T-helper 1 cell treated with Interleukin-12 subunit alpha and Interleukin-12 subunit beta and Interleukin-4 antibody, amounts not matched to agents 30 μg/mL and 1 μg/mL, for 36 hours (primary cell): Measurements from ENCODE around the gene KLHDC8A.
"Not testable (repeated sequence)": the region's sequence is repeated elsewhere in the genome, so short reads cannot be mapped to it uniquely, and the experiment has no call there.

Source experiments
- H3K27ac Mint-ChIP-seq: one replicate; pipeline ENCODE4 v1.8.0; 2021; ENCODE audit warnings: mild to moderate bottlenecking, mixed read lengths
- H3K27me3 Mint-ChIP-seq: one replicate; pipeline ENCODE4 v1.8.0; 2021; ENCODE audit warnings: low read depth, mixed read lengths
- H3K36me3 Mint-ChIP-seq: one replicate; pipeline ENCODE4 v1.8.0; 2021; ENCODE audit warnings: low read depth, mixed read lengths
- H3K4me1 Mint-ChIP-seq: one replicate; pipeline ENCODE4 v1.8.0; 2021; ENCODE audit warnings: low read depth, mixed read lengths
- H3K4me3 Mint-ChIP-seq: one replicate; pipeline ENCODE4 v1.8.0; 2021; ENCODE audit warnings: mild to moderate bottlenecking, moderate library complexity, mixed read lengths
- H3K9me3 Mint-ChIP-seq: one replicate; pipeline ENCODE4 v1.8.0; 2021; ENCODE audit warnings: mixed read lengths

KLHDC8A gene

GRCh38 chr1:205309741-205310140, 47.0 kb downstream of the KLHDC8A start:
- Mint-ChIP-seq H3K9me3 (no peaks in the 10 kb centered on the region), H3K36me3 (peaks cover 69% of the 10 kb centered on the region), H3K27ac (no peak overlapping the region), H3K4me1 (peaks cover 60% of the 10 kb centered on the region), H3K4me3 (no peak overlapping the region), H3K27me3 (no peaks in the 10 kb centered on the region)

- peaks cover 44% of the 10 kb centered on the region for H3K4me1 Mint-ChIP-seq
- no peak overlapping the region for H3K4me3 Mint-ChIP-seq
- H3K27ac Mint-ChIP-seq = no peak overlapping the region
- peaks cover 69% of the 10 kb centered on the region for H3K36me3 Mint-ChIP-seq
- no peaks in the 10 kb centered on the region for H3K9me3 Mint-ChIP-seq
- no peaks in the 10 kb centered on the region for H3K27me3 Mint-ChIP-seq
These were observed 49.7 kb downstream of the KLHDC8A start for GRCh38 chr1:205306929-205307566.

- Mint-ChIP-seq H3K27ac (peak overlapping the region; percentile 41), H3K4me3 (peak overlapping the region; percentile 14), H3K27me3 (no peaks in the 10 kb centered on the region), H3K36me3 (peaks cover 56% of the 10 kb centered on the region), H3K9me3 (no peaks in the 10 kb centered on the region), H3K4me1 (peaks cover 24% of the 10 kb centered on the region)
These were observed 52.0 kb downstream of the KLHDC8A start for GRCh38 chr1:205304695-205305070.

GRCh38 chr1:205304046-205304694, 52.6 kb downstream of the KLHDC8A start:
- Mint-ChIP-seq H3K27me3 (no peaks in the 10 kb centered on the region), H3K27ac (peak overlapping the region; percentile 41), H3K4me3 (no peak overlapping the region), H3K4me1 (peaks cover 24% of the 10 kb centered on the region), H3K36me3 (peaks cover 54% of the 10 kb centered on the region), H3K9me3 (no peaks in the 10 kb centered on the region)

- Mint-ChIP-seq H3K27me3 (no peaks in the 10 kb centered on the region), H3K9me3 (no peaks in the 10 kb centered on the region), H3K4me1 (peaks cover 22% of the 10 kb centered on the region), H3K36me3 (peaks cover 50% of the 10 kb centered on the region), H3K4me3 (no peak overlapping the region), H3K27ac (no peak overlapping the region)
These were observed 53.4 kb downstream of the KLHDC8A start for GRCh38 chr1:205303247-205303888.

GRCh38 chr1:205301842-205302588, 54.7 kb downstream of the KLHDC8A start:
- H3K4me3 Mint-ChIP-seq = no peak overlapping the region
- H3K9me3 Mint-ChIP-seq = no peaks in the 10 kb centered on the region
- H3K4me1 Mint-ChIP-seq = peaks cover 27% of the 10 kb centered on the region
- H3K36me3 Mint-ChIP-seq = peaks cover 36% of the 10 kb centered on the region
- H3K27ac Mint-ChIP-seq = no peak overlapping the region
- no peaks in the 10 kb centered on the region for H3K27me3 Mint-ChIP-seq

GRCh38 chr1:205301205-205301821, 55.4 kb downstream of the KLHDC8A start:
- H3K27ac Mint-ChIP-seq = no peak overlapping the region
- peaks cover 30% of the 10 kb centered on the region for H3K36me3 Mint-ChIP-seq
- no peaks in the 10 kb centered on the region for H3K9me3 Mint-ChIP-seq
- H3K27me3 Mint-ChIP-seq = no peaks in the 10 kb centered on the region
- peaks cover 28% of the 10 kb centered on the region for H3K4me1 Mint-ChIP-seq
- no peak overlapping the region for H3K4me3 Mint-ChIP-seq

GRCh38 chr1:205300149-205300548, 56.6 kb downstream of the KLHDC8A start:
- no peak overlapping the region for H3K4me3 Mint-ChIP-seq
- no peak overlapping the region for H3K27ac Mint-ChIP-seq
- no peaks in the 10 kb centered on the region for H3K9me3 Mint-ChIP-seq
- peaks cover 20% of the 10 kb centered on the region for H3K36me3 Mint-ChIP-seq
- H3K27me3 Mint-ChIP-seq = no peaks in the 10 kb centered on the region
- H3K4me1 Mint-ChIP-seq = peaks cover 27% of the 10 kb centered on the region

GRCh38 chr1:205298191-205298994, 58.3 kb downstream of the KLHDC8A start:
- H3K27me3 Mint-ChIP-seq = peaks cover 8% of the 10 kb centered on the region
- H3K4me1 Mint-ChIP-seq = peaks cover 27% of the 10 kb centered on the region
- H3K9me3 Mint-ChIP-seq = no peaks in the 10 kb centered on the region
- H3K4me3 Mint-ChIP-seq = no peak overlapping the region
- H3K36me3 Mint-ChIP-seq = peaks cover 12% of the 10 kb centered on the region
- no peak overlapping the region for H3K27ac Mint-ChIP-seq

GRCh38 chr1:205297546-205298177, 59.1 kb downstream of the KLHDC8A start:
- peaks cover 12% of the 10 kb centered on the region for H3K36me3 Mint-ChIP-seq
- H3K27ac Mint-ChIP-seq, H3K9me3 Mint-ChIP-seq, H3K4me3 Mint-ChIP-seq: not testable (repeated sequence)
- H3K27me3 Mint-ChIP-seq = peaks cover 11% of the 10 kb centered on the region
- H3K4me1 Mint-ChIP-seq = peaks cover 27% of the 10 kb centered on the region

- Mint-ChIP-seq H3K27ac (no peak overlapping the region), H3K27me3 (peaks cover 11% of the 10 kb centered on the region), H3K4me3 (no peak overlapping the region), H3K36me3 (peaks cover 4% of the 10 kb centered on the region), H3K4me1 (peaks cover 28% of the 10 kb centered on the region), H3K9me3 (no peaks in the 10 kb centered on the region)
These were observed 60.6 kb downstream of the KLHDC8A start for GRCh38 chr1:205296154-205296553.

GRCh38 chr1:205294934-205295333, 61.8 kb downstream of the KLHDC8A start:
- no peak overlapping the region for H3K27ac Mint-ChIP-seq

GRCh38 chr1:205294175-205294917, 62.4 kb downstream of the KLHDC8A start:
- peaks cover 30% of the 10 kb centered on the region for H3K4me1 Mint-ChIP-seq
- H3K27me3 Mint-ChIP-seq = peaks cover 11% of the 10 kb centered on the region
- no peak overlapping the region for H3K27ac Mint-ChIP-seq
- H3K9me3 Mint-ChIP-seq = no peaks in the 10 kb centered on the region
- no peak overlapping the region for H3K4me3 Mint-ChIP-seq
- H3K36me3 Mint-ChIP-seq = no peaks in the 10 kb centered on the region

More at GRCh38 chr1:205294934-205295333, 61.8 kb downstream of the KLHDC8A start:
- H3K27me3 Mint-ChIP-seq = peaks cover 11% of the 10 kb centered on the region
- no peaks in the 10 kb centered on the region for H3K9me3 Mint-ChIP-seq
- no peak overlapping the region for H3K4me3 Mint-ChIP-seq
- peaks cover 28% of the 10 kb centered on the region for H3K4me1 Mint-ChIP-seq
- no peaks in the 10 kb centered on the region for H3K36me3 Mint-ChIP-seq
